HG03025 (cell line): ENCODE results near the gene DACT2.
"Not testable (repeated sequence)": the region's sequence is repeated elsewhere in the genome, so short reads cannot be mapped to it uniquely, and the experiment has no call there.

Experiments used
- ATAC-seq: cut with Tn5 transposase; IDR thresholded peaks from one replicate; pipeline ENCODE4 v1.9.1; 2021; ENCODE audit warnings: mild to moderate bottlenecking, moderate library complexity; ENCODE audit not compliant: unreplicated experiment, low FRiP score

DACT2 gene

GRCh38 chr6:168328086-168328485 is 8.5 kb upstream of the DACT2 start:
- ATAC-seq = no peak

GRCh38 chr6:168326294-168327261 is 7.0 kb upstream of the DACT2 start:
- ATAC-seq = no peak

GRCh38 chr6:168322966-168323365 is 3.4 kb upstream of the DACT2 start:
- ATAC-seq = no peak

- ATAC-seq = no peak
Measured at GRCh38 chr6:168320634-168321033, 1.1 kb upstream of the DACT2 start.

- no peak for ATAC-seq
Measured at GRCh38 chr6:168318579-168319278, 848 bp downstream of the DACT2 start.

GRCh38 chr6:168318090-168318489 is 1.5 kb downstream of the DACT2 start:
- no peak for ATAC-seq

- no peak for ATAC-seq
Measured at GRCh38 chr6:168315596-168315995, 4.0 kb downstream of the DACT2 start.

- no peak for ATAC-seq
Measured at GRCh38 chr6:168314948-168315347, 4.6 kb downstream of the DACT2 start.

- ATAC-seq = no peak
Measured at GRCh38 chr6:168314021-168314420, 5.6 kb downstream of the DACT2 start.

- no peak for ATAC-seq
Measured at GRCh38 chr6:168313431-168314011, 6.1 kb downstream of the DACT2 start.

- ATAC-seq = not testable (repeated sequence)
Measured at GRCh38 chr6:168312125-168312507, 7.5 kb downstream of the DACT2 start.

GRCh38 chr6:168311410-168312124 is 8.0 kb downstream of the DACT2 start:
- ATAC-seq = no peak

- ATAC-seq = no peak
Measured at GRCh38 chr6:168310945-168311344, 8.6 kb downstream of the DACT2 start.

GRCh38 chr6:168310403-168310802 is 9.2 kb downstream of the DACT2 start:
- no peak for ATAC-seq

- ATAC-seq = no peak
Measured at GRCh38 chr6:168309997-168310396, 9.6 kb downstream of the DACT2 start.

GRCh38 chr6:168309183-168309582 is 10.4 kb downstream of the DACT2 start:
- no peak for ATAC-seq

- no peak for ATAC-seq
Measured at GRCh38 chr6:168308390-168309144, 11.0 kb downstream of the DACT2 start.

- ATAC-seq = no peak
Measured at GRCh38 chr6:168307695-168308021, 11.9 kb downstream of the DACT2 start.

GRCh38 chr6:168307015-168307694 is 12.4 kb downstream of the DACT2 start:
- no peak for ATAC-seq

GRCh38 chr6:168305863-168306262 is 13.7 kb downstream of the DACT2 start:
- no peak for ATAC-seq
